HG02759 (cell line): Measurements from ENCODE around the gene CMTM8.
A peak's percentile ranks its signal among the peaks of the same experiment; 100 is the strongest.
"Not testable (repeated sequence)": the region's sequence is repeated elsewhere in the genome, so short reads cannot be mapped to it uniquely, and the experiment has no call there.

Experiments
- ATAC-seq: cut with Tn5 transposase; IDR thresholded peaks from one replicate; pipeline ENCODE4 v1.9.1; 2021; ENCODE audit warnings: mild to moderate bottlenecking, moderate library complexity; ENCODE audit not compliant: unreplicated experiment

Gene CMTM8

DNA sequence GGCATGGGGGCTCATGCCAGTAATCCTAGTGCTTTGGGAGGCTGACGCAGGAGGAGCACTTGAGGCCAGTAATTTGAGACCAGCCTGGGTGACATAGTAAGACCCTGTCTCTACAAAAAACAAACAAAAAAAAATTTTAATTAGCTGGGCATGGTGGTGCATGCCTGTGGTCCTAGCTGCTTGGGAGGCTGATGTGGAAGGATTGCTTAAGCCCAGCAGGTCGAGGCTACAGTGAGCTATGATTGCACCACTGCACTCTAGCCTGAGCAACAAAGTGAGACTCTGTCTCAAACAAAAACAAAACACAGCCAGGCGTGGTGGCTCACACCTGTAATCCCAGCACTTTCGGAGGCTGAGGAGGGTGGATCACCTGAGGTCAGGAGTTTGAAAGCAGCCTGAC is 9.7 kb upstream of the CMTM8 start:
- ATAC-seq, result not testable (repeated sequence)

DNA sequence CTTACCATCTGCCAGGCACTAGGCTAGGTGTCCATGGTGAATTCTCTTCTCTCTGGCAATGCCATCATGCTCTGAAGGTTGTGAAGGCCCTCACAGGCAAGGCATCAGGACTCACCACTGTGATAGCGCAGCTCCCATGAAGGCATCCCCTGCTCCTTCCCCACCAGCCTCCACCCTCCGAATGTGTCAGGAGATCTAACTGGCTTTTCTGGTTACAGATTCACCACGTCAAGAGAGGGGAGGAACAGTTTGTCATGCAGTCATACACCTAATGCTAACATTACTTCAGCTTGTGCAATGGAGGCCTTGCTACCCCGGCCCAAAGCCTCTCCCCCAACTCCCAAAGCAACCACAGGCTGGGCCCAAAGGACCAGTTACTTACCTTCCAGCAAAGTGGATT is 8.9 kb upstream of the CMTM8 start:
- no peak for ATAC-seq

DNA sequence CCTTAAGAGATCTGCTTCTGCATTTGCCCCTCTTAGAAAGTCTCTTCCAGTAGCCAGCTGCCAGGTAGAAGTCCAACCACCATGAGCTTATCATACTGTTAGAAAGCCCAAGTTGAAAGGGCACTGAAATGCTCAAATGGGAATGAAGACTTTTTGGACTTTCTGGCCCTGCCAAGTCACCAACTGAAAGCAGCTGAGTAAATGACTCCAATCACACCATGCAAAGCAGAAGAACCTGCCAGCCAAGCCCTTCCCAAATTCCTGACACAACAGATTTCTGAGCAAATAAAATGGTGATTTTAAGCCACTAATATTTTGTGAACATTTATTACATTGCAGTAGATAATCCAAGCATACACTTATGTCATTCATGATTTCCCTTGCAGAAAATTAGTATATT is 2.1 kb upstream of the CMTM8 start:
- ATAC-seq, result no peak

DNA sequence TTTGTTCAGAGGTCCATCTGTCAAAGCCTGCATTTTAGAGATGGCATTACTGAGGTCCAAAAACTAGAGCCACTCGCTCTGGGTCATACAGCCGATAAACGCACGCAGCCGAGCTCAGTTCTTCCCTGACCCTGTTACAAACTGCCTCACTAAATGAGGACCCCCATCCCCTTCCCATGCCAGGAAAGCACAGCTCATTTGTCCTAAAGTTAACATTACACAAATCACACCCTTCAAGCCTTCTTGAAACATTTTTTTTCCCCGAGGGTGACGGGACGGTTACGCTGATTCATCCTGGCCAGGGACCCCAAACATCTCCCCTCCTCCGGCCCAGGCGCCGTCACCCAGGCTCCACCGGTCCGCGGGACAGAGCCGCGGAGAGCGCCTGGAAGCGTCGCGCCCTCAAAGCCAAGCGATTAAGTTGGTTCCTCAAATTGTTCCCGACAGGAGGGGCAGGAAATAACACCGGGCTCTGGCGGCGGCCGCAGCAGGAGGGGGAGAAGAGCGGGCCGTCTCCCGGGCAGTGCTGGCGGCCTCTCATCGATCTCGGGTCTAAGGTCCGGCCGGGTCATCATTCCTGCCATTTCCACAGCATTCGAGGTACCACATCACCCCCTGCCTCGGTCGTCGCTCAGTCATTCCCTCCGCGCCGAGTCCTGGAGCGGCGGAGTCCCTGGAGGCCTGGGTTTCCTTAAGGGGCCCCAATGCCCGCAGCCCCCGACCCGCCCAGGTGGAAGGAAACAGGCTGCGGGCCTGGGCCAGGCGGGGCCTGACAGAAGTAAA is 619 bp upstream of the CMTM8 start:
- ATAC-seq, result no peak

DNA sequence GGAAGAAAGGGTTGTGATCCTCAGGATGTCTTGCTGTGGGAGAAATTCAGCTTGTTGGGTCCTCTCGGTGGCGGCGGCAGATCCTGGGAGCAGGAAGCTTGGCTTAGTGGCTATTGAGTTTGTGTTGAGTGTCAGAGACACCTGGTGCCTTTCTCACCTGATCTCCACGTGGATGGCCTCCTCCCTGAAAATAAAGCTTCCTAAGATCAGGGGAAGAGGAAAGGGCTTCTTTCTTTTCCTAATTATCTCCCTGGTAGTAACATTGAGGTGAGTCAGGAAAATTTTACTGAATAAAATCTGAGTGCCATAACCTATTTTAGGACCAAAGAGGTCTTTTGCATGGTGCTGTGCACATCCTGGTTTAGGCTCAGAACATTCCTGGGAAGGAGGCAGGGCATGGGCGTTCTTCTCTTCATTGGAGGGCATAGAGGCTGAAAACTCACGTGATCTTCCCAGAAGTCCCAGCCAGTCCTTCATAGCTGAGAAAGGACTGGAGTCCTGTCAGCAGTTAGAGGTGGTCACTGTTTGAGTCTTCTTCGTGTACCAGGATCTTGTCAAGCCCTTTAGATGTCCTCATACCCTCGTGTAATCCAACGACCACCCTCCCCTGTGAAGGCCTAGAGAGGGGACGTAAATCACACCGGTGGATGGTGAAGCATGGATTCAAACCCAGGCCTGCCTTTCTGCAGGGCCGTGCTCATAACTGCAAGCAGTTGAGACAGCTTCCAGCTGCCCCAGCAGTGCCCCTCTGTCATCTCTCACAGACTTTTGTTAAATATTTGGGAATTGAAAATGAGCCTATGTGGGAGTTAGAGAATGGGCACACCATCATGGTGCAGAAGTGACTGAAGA is 1.1 kb downstream of the CMTM8 start:
- no peak for ATAC-seq

DNA sequence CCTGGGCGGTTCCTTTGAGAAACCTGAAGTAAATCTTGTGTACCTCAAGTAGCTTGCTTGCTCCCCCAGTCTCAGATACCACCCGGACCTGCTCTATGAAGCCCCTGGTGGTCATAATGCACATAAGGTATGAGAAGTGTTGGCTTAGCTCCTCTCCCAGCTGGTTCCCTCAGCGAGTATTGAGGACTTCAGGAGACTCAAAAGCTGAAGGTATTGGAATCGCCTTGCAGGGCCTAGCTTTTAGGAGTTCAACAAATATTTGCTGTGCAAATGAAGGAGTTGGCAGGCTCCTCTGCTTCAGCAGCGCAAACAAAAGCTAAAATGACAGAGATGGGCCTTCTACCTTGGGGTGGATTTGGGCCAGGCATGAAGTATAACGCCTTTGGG is 1.7 kb downstream of the CMTM8 start:
- peak; percentile 38 for ATAC-seq

DNA sequence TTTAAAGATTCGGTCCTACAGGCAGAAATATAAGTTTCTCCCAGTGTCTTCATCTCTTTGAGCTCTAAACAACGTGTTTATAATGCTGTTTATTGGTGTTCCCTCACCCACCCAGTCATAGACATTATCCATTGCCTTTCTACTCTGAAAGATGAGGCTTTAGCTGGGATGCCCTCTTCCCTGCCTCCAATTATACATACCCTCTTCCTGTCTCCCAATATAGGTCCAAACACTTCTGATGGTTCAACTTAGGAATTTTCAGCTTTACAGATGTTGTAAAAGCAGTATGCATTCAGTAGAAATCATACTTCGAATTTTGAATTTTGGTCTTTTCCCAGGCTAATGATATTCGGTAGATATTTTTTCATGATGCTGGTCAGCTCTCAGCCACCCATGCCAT is 2.6 kb downstream of the CMTM8 start:
- ATAC-seq, result no peak

DNA sequence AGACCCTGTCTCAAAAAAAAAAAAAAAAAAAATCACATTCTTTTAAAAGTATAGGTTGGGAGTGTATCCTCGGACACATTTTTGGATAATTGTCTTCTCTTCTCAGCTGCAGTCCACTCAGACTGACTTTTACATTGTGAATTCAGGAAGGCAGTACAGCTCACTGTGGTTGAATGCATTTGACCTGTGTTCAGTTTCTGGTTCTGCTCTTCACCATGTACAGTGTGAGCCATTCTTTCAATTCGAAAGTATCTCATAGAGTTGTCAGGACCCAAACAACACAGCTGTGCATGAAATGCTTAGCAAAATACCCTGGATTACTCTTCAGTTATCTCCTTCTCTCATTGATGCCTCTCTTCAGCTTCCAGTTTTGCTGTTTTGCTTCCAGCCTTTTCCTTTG is 5.0 kb downstream of the CMTM8 start:
- ATAC-seq, result no peak

DNA sequence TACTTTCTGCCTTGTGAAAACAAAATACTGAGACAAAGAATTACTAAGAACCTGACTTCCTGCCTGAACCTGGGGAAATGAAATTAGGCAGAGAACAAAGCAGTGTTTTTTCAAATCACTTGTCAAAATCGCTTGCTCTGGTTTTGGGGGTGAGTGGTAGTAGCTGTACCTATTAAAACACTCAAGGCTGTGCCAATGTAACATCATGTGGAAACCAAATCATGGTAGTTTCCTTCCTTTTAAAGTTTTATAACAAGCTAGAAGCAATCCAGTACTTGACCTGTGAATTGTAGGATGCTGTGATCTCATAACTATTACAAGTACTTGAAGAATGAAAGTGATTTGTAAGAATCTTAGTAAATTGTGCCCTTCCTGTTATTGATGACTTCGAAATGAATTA is 6.7 kb downstream of the CMTM8 start:
- ATAC-seq, result no peak

DNA sequence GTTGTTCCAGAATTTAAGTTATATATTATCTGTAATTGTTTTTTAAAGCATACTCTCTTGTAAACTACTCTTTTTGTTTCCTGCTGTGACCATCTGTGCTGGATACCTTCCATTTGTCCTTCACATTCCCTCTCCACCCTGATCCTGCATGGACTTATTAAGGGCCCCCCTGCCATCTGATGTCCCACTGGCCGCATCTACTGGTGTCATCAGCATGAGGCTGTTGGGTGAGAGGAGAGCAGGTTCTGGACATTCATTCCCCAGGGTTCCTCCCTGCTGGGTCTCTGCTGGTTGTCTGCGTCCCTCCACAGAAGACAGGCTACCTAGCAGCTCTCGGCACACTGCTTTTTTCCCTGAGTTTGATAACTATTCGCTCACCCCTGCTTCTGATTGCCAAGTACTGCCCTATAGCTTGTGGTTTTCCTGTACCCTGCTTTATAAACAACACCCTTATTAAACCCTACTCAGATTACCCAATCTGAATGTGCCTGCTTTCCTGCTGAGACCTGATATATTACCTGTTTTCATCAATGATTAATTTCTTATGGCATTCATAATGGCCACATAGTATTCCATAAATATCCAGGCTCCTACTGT is 7.7 kb downstream of the CMTM8 start:
- no peak for ATAC-seq

DNA sequence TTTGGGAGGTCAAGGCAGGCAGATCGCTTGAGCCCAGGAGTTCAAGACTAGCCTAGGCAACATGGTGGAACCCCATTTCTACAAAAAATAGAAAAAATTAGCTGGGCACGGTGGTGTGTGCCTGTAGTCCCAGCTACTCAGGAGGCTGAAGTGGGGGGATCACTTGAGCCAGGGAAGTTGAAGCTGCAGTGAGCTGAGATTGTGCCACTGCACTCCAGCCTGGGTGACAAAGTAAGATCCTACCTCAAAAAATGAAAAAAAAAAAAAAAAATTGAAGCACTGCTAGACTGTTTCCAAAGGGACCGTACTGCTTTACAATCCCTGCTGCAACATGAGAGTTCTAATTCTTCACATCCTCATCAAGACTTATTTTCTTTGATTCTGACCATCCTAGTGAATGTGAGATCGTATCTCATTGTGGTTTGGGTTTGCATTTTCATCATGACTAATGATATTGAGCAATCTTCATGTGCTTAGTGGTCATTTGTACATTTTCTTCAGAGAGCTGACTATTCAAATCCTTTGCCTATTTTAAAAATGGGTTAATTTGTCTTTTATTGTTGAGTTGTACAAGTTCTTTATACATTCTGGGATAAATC is 10.8 kb downstream of the CMTM8 start:
- no peak for ATAC-seq

DNA sequence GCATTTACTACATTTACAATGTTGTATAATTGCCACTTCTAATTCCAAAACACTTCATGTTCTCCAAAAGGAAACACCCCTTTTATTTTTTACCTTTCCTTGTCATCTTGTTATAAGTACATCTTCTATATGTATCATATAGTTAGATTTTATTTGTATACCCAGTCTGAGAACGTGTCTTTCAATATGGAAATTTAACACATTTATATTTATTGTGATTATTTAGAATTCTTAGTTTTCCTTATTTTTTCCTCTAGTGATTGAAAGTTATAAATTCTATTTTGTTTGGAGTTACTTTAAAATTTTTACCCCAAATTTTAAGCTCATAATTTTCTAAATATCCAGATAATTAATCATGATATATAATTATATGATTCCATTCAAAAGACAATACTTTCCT is 15.8 kb downstream of the CMTM8 start:
- ATAC-seq, result no peak

DNA sequence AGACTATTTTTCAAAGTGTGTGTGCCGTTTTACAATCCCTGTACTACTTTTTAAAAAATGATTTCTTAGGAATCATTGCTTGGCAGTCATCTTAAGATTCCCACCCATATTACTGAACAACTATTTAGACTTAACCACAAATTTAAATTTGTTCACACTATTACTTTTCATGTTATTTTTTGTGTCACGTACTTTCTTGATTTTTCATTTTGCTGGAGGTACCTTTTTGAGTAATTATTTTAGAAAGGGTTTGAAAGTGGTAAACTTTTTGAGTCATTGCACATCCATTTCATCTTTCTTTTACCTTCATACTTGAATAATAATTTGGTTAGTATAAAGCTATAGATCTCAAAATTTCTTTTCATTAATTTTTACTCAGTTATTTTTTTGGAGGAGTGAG is 16.9 kb downstream of the CMTM8 start:
- no peak for ATAC-seq

DNA sequence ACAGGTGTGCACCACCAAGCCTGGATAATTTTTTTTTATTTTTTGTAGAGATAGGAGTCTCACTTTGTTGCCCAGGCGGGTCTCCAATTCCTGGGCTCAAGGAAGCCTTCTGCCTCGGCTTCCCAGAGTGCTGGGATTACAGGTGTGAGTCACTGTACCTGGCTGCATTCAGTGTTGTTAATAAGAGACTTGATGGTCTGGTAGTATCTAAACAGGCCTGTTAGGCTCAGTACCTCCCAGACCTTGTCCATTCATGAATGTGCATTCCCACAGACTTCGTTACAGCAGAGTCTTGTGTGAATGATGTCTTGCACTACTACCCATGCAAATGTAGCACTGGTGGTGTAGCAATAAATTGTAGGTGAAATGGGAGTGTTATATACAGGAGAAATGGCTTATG is 17.7 kb downstream of the CMTM8 start:
- no peak for ATAC-seq

DNA sequence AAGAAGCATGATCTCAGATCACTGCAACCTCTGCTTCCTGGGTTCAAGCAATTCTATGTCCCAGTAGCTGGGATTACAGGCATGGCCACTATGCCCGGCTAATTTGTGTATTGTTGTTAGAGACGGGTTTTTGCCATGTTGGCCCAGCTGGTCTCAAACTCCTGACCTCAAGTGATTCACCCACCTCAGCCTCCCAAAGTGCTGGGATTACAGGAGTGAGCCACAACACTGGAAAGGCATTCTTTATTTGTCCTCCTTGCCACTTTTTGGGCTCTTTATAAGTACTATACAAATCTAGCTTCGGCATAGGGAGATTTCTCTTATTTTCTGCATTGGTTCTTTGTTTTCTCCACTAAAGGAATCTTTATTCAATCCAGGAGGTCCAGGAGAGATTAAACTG is 18.6 kb downstream of the CMTM8 start:
- no peak for ATAC-seq

DNA sequence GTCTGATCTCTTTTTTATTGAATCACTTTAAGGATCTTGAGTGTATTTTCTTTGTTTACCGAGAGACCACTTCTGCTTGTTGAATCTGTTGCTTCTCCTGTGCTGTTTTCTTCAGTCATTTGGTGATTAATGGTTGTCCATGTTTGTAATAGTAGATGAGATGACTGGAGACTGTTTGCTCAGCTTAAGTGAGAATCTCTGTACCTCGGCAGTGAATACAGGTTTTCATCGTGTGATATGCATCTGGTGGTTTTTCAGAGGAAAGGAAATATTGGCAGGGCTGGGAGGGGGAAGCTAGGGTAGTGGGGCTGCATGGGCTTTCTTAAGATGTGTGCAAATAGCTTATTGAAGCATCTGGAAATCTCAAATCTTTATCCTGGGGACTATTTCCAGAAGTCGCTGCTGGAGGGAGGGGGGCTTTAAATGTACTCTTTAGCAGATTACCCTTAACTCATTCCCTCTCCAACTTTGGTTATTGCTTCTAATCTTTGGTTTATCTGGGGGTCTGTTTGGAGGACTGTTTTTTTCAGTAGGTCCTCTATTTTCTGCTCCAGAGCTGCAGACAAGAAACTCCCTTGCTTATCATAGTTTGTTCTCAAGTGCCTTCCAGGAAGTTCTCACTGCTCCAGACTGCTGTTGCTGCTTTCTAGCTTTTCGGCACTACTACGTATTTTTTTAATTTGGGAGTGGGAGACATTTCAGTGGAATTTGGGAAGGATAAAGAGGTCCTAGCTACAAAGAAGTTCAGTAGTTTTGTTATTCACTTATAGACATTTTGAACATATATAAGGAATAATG is 19.4 kb downstream of the CMTM8 start:
- ATAC-seq, result no peak

DNA sequence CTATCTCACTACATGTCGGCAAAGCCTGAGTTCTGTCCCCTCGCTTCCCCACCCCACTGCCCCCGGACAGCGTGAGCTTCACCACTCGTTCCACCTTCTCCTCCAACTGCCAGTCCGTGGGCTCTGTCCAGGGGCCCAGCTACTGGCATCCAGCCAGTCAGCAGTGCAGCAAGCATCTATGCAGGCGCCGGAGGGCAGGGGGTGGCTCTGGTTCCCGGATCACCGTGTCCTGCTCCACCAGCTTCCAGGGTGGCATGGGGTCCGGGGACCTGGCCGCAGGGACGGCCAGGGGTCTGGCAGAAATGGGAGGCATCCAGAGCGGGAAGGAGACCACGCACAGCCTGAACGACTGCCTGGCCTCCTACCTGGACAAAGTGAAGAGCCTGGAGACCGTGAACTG is 20.4 kb downstream of the CMTM8 start:
- no peak for ATAC-seq

DNA sequence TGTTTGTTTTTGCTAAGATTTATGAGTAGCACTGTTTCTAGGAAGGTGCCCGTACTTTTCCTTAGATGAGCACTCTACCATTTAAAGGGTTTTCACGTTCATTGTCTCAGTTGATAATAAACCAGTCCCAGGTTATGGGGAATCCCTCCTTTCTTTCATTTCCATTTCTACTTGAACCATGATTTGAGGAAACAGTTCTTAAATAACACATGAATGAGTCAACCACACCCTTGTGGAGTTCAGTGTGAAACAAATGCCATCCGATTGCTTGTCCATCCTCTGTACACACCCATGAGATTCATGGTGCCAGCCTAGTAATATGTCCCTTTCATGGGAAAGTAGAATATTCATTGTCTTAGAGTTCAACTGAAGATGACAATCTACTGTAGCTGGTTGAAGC is 23.1 kb downstream of the CMTM8 start:
- ATAC-seq, result no peak

DNA sequence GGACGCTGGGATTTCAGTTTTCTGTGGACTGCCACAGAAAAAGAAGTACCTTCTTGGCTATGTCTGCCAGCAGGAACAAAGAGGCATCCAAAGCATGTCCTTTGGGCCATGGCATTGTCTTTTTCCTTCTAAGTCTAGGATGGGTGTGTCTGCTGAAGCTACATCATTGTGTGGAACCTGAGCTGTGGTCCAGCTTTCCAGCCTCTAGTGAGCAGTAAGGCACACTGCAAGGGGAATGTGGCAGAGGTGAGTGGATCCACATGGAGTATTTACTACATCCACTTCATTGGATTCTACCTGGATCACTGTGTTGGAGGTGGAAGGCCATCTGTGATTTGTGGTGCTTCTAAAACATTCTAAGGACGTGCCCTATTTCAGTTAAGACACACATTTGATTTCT is 23.7 kb downstream of the CMTM8 start:
- no peak for ATAC-seq

DNA sequence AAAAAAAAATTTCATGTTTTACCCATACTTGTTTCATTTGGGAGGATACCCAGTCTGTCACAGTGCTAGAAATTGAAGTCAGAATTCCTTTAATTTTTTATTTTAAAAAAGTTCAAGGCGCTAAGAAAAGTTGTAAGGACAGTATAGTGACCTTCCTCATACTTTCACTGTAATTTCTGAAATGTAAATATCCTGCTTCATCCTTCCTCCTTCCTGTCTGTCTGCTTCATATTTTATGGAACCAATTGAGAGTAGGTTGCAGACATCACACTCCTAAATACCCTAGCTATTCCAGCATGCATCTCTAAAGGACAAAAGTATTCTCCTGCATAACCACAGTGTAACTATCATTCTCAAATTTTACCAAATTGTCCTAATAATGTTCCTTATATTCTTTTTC is 35.8 kb downstream of the CMTM8 start:
- no peak for ATAC-seq

DNA sequence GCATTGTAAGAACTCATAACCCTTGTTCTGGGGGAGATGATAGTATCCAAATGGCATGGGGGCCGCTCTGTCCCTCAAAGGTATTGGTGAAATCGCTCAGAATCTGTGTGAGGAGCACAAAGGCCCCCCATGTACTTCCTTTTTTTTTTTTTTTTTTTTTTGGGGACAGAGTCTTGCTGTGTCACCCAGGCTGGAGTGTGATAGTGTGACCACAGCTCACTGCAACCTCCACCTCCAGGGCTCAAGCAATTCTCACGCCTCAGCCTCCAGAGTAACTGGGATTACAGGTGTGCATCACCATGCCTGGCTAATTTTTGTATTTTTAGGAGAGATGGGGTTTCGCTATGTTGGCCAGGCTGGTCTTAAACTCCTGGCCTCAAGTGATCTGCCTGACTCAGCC is 37.0 kb downstream of the CMTM8 start:
- no peak for ATAC-seq
